ENCODE data around the gene PCSK1N.
A peak's percentile ranks its signal among the peaks of the same experiment; 100 is the strongest.

The PCSK1N gene

GRCh38 chrX:48789366-48790220 is 45.8 kb downstream of the PCSK1N start:
- Mint-ChIP-seq H3K27ac (peak overlapping the region; percentile 52), H3K27me3 (peaks cover 50% of the 10 kb centered on the region)
- DNase-seq: peak; percentile 24

GRCh38 chrX:48787505-48788443 is 47.6 kb downstream of the PCSK1N start:
- H3K4me3 Mint-ChIP-seq: no peak overlapping the region
- H3K27me3 Mint-ChIP-seq: peaks cover 46% of the 10 kb centered on the region
- H3K36me3 Mint-ChIP-seq: no peaks in the 10 kb centered on the region
- CTCF ChIA-PET: no interaction called here
- H3K9me3 Mint-ChIP-seq: no peaks in the 10 kb centered on the region
- DNase-seq: no peak
- H3K27ac Mint-ChIP-seq: no peak overlapping the region
- peaks cover 22% of the 10 kb centered on the region for H3K4me1 Mint-ChIP-seq

More at GRCh38 chrX:48789366-48790220, 45.8 kb downstream of the PCSK1N start:
- H3K4me1 Mint-ChIP-seq: peaks cover 22% of the 10 kb centered on the region
- H3K36me3 Mint-ChIP-seq: no peaks in the 10 kb centered on the region
- no peaks in the 10 kb centered on the region for H3K9me3 Mint-ChIP-seq
- peak overlapping the region; percentile 28 for H3K4me3 Mint-ChIP-seq
- CTCF ChIA-PET: no interaction called here

- no peak for DNase-seq
- Mint-ChIP-seq H3K27me3 (peaks cover 46% of the 10 kb centered on the region), H3K4me1 (peaks cover 22% of the 10 kb centered on the region), H3K4me3 (no peak overlapping the region), H3K9me3 (no peaks in the 10 kb centered on the region), H3K36me3 (no peaks in the 10 kb centered on the region), H3K27ac (no peak overlapping the region)
- CTCF ChIA-PET: no interaction called here
Measured at GRCh38 chrX:48786825-48787504, 48.4 kb downstream of the PCSK1N start.

GRCh38 chrX:48786341-48786800 is 49.0 kb downstream of the PCSK1N start, which contains the start of gene GATA1:
TSS of gene GATA1 (plus strand) at chrX:48786590. CDS start at chrX:48791110, 4,520 bp downstream.
- Mint-ChIP-seq H3K4me1 (peaks cover 22% of the 10 kb centered on the region), H3K27ac (no peak within 1 kb of the TSS), H3K36me3 (no peaks in the 10 kb centered on the region), H3K9me3 (no peaks in the 10 kb centered on the region), H3K4me3 (no peak within 1 kb of the TSS), H3K27me3 (peaks cover 46% of the 10 kb centered on the region)
- CTCF ChIA-PET: no interaction called here
- no peak for DNase-seq

- peaks cover 21% of the 10 kb centered on the region for H3K4me1 Mint-ChIP-seq
- no peaks in the 10 kb centered on the region for H3K9me3 Mint-ChIP-seq
- H3K4me3 Mint-ChIP-seq: no peak overlapping the region
- no peaks in the 10 kb centered on the region for H3K36me3 Mint-ChIP-seq
- no peak for DNase-seq
- CTCF ChIA-PET: no interaction called here
- H3K27ac Mint-ChIP-seq: no peak overlapping the region
- H3K27me3 Mint-ChIP-seq: peaks cover 51% of the 10 kb centered on the region
Measured at GRCh38 chrX:48785540-48786214, 49.7 kb downstream of the PCSK1N start.

GRCh38 chrX:48785186-48785539 is 50.2 kb downstream of the PCSK1N start:
- H3K4me3 Mint-ChIP-seq: no peak overlapping the region
- DNase-seq: no peak
- H3K27ac Mint-ChIP-seq: no peak overlapping the region
- peaks cover 46% of the 10 kb centered on the region for H3K27me3 Mint-ChIP-seq
- H3K9me3 Mint-ChIP-seq: no peaks in the 10 kb centered on the region
- H3K4me1 Mint-ChIP-seq: peaks cover 16% of the 10 kb centered on the region
- no peaks in the 10 kb centered on the region for H3K36me3 Mint-ChIP-seq
- CTCF ChIA-PET: no interaction called here

- no peak overlapping the region for H3K27ac Mint-ChIP-seq
- H3K9me3 Mint-ChIP-seq: no peaks in the 10 kb centered on the region
- H3K36me3 Mint-ChIP-seq: no peaks in the 10 kb centered on the region
- DNase-seq: no peak
- CTCF ChIA-PET: no interaction called here
- peaks cover 42% of the 10 kb centered on the region for H3K27me3 Mint-ChIP-seq
- no peak overlapping the region for H3K4me3 Mint-ChIP-seq
- H3K4me1 Mint-ChIP-seq: peaks cover 12% of the 10 kb centered on the region
Measured at GRCh38 chrX:48784726-48785125, 50.7 kb downstream of the PCSK1N start.

GRCh38 chrX:48782795-48783194 is 52.6 kb downstream of the PCSK1N start:
- Mint-ChIP-seq H3K4me1 (no peaks in the 10 kb centered on the region), H3K9me3 (no peaks in the 10 kb centered on the region), H3K27me3 (peaks cover 26% of the 10 kb centered on the region), H3K36me3 (no peaks in the 10 kb centered on the region), H3K4me3 (no peak overlapping the region), H3K27ac (no peak overlapping the region)
- no peak for DNase-seq
- CTCF ChIA-PET: no interaction called here

- no peak overlapping the region for H3K4me3 Mint-ChIP-seq
- CTCF ChIA-PET: no interaction called here
- no peaks in the 10 kb centered on the region for H3K9me3 Mint-ChIP-seq
Measured at GRCh38 chrX:48782216-48782615, 53.2 kb downstream of the PCSK1N start.

GRCh38 chrX:48781705-48782104 is 53.7 kb downstream of the PCSK1N start:
- Mint-ChIP-seq H3K27me3 (peaks cover 22% of the 10 kb centered on the region), H3K36me3 (no peaks in the 10 kb centered on the region), H3K4me1 (no peaks in the 10 kb centered on the region), H3K9me3 (no peaks in the 10 kb centered on the region), H3K27ac (no peak overlapping the region), H3K4me3 (no peak overlapping the region)
- CTCF ChIA-PET: no interaction called here
- DNase-seq: no peak

More at GRCh38 chrX:48782216-48782615, 53.2 kb downstream of the PCSK1N start:
- no peak for DNase-seq
- H3K36me3 Mint-ChIP-seq: no peaks in the 10 kb centered on the region
- peaks cover 23% of the 10 kb centered on the region for H3K27me3 Mint-ChIP-seq
- H3K27ac Mint-ChIP-seq: no peak overlapping the region
- H3K4me1 Mint-ChIP-seq: no peaks in the 10 kb centered on the region
